Right ventricle myocardium inferior (tissue), 1 donor: ENCODE measurements around the gene CACNA1A. TPM values are rescaled to one million over a fixed set of nuclear protein-coding genes. Genes with fewer than 3 reads are reported as not detected.
"Not testable (repeated sequence)": the region's sequence is repeated elsewhere in the genome, so short reads cannot be mapped to it uniquely, and the experiment has no call there.

Experiments
- ATAC-seq: fragments of 200-7000 bp; cut with Tn5 transposase; one replicate; pipeline ENCODE4 v1.9.1; 2020; ENCODE audit warnings: mild to moderate bottlenecking, moderate library complexity
- DNase-seq: peaks from one replicate; pipeline ENCODE4 v3.0.0; 2021; ENCODE audit errors: missing footprints
- intact Hi-C: fragments of 100-400 bp; cut with DNase I; formaldehyde crosslinking; loops from one replicate; pipeline ENCODE4 v1.11.0; 2022
- total RNA-seq: library from RNA; stranded (reverse); fragmentation: NEBNext Ultra II Directional; extraction: Animal tissue kit (Norgen Biotek cat#: 25700); gene quantifications from one replicate; pipeline ENCODE4 v1.2.1, GENCODE V29; 2021
- donor health status: DM: no; HTN: yes; CAD: no; lungs with severe emphysema.

Gene CACNA1A
- total RNA-seq, 1 donor from 2014 or later, result 0.41 TPM

DNA sequence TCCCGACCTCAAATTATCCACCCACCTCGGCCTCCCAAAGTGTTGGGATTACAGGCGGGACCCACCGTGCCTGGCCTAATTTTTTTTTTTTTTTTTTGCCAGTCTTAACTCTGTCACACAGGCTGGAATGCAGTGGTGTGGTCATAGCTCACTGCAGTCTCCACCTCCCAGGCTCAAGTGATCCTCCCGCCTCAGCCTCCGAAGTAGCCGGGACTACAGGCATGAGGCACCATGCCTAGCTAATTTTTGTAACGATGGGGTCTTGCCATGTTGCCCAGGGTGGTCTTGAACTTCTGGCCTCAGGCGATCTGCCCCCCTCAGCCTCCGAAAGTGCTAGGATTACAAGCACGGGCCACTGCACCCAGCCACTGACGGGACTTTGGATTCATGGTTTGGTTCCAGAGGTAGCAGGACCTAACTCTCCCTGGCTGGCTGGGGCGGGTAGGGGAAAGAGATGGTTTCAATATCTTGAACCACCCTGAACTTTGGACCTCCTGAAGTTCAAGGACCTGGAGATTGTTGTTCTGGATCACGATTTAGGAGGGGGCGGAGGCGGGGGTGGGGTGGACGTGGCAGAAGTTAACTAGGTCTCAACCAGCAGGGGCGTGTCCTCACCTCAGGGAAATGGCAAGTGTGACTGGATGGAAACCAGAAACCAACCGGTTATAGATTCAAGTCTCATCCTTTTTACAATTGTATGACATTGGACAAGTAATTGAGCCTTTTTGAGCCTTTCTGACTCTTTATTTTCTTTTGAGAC is 315.3 kb downstream of the CACNA1A start:
- DNase-seq (no peak), ATAC-seq (no peak)
- intact Hi-C loops, result no loop called here

DNA sequence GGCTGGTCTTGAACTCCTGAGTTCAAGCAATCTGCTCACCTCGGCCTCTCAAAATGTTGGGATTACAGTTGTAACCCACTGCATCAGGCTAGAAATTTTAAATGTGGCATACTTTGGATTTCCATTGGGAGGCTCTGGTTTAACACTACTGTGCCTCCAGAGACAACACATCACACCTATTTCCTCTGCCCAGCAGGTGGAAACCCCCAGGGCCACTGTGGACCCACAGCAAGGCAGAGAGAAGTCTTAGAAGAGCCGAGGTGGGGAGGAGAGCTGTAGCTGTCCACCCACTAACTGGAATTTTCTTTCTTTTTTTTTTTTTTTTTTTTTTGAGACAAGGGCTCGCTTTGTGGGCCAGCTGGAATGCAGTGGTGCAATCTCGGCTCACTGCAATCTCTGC is 316.7 kb downstream of the CACNA1A start:
- ATAC-seq (no peak), DNase-seq (no peak)
- intact Hi-C loops, result no loop called here

GRCh38 chr19:13187419-13187818 is 318.9 kb downstream of the CACNA1A start:
- DNase-seq (no peak), ATAC-seq (no peak)
- intact Hi-C loops, result no loop called here

DNA sequence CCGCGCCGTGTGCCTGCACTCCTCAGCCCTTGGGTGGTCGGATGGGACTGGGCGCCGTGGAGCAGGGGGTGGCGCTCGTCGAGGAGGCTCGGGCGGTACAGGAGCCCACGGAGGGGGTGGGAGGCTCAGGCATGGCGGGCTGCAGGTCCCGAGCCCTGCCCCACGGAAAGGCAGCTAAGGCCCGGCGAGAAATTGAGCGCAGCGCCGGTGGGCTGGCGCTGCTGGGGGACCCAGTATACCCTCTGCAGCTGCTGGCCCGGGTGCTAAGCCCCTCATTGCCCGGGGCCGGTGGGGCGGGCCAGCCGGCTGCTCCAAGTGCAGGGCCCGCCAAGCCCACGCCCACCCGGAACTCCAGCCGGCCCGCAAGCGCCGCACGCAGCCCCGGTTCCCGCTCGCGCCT is 319.6 kb downstream of the CACNA1A start:
- intact Hi-C loops, ATAC-seq, DNase-seq: not testable (repeated sequence)

GRCh38 chr19:13185763-13186657 is 320.3 kb downstream of the CACNA1A start:
- intact Hi-C loops, DNase-seq, ATAC-seq: not testable (repeated sequence)

DNA sequence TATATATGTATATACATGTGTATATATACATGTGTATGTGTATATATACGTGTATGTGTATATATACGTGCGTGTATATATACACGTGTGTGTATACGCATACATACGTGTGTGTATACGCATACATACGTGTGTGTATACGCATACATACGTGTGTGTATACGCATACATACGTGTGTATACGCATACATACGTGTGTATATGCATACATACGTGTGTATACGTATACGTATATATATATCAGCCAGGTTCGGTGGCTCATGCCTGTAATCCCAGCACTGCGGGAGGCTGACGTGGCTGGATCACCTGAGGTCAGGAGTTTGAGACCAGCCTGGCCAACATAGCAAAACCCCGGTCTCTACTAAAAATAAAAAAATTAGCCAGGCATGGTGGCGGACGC is 321.4 kb downstream of the CACNA1A start:
- intact Hi-C loops, DNase-seq, ATAC-seq: not testable (repeated sequence)

GRCh38 chr19:13181747-13182388 is 324.4 kb downstream of the CACNA1A start:
- intact Hi-C loops, result no loop called here
- peak; percentile 84 for DNase-seq
- peak; percentile 88 for ATAC-seq

DNA sequence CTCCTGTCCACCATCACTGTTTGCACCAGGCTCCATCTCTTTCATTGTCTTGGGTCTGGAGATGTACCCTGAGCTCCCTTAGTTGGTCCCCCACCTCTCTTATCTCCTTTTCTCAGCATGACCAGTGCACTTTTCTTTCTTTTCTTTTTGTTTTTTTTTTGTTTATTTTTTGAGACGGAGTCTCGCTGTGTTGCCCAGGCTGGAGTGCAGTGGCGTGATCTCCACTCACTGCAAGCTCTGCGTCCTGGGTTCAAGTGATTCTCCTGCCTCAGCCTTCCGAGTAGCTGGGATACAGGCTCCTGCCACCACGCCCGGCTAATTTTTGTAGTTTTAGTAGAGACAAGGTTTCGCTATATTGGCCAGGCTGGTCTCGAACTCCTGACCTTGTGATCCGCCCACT is 328.0 kb downstream of the CACNA1A start:
- DNase-seq, ATAC-seq, intact Hi-C loops: not testable (repeated sequence)

GRCh38 chr19:13177584-13177983 is 328.7 kb downstream of the CACNA1A start:
- not testable (repeated sequence) for DNase-seq, ATAC-seq

DNA sequence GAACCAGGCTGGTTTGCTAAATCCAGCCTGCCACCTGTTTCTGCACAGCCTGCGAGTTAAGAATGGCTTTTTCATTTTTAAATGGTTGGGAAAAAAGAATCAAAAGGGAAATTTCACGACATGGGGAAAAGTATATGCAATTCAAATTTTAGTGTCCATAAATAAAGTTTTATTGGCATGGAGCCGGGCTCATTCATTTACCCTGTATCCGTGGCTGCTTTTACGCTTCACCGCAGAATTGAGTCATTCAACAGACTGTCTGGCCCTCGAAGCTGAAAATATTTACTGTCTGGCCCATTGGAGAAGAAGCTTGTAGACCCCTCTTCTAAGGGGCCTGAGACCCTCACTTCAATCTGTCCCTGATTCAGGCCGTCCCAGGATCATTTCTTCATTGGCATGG is 329.9 kb downstream of the CACNA1A start:
- intact Hi-C loops, result no loop called here
- ATAC-seq (no peak), DNase-seq (no peak)

More at GRCh38 chr19:13177584-13177983, 328.7 kb downstream of the CACNA1A start:
- intact Hi-C loops, result not testable (repeated sequence)

DNA sequence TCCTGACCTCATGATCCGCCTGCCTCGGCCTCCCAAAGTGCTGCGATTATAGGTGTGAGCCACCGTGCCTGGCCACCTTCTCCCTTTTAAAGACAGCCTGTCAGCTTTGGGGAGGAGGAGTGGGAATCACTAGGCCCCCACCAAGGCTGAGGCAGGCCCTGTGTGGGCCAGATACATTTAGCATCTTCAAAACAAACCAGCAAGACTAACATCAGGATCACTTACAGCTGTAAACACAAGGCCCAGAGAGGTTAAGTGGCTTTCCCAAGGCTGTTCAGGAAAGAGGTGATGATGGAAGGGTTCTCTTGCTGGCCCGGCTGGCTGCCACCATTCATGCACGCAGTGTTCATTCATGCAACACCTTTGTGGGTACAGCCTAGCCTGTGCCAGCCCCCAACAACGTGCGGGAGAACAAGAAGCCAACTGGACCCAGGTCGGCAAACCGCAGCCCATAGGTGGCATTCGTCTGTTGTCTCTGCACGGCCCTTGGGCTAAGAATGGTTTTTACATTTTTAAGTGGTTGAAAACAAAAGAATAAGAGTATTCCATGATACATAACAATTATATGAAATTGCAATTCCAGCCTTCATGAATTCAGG is 333.0 kb downstream of the CACNA1A start:
- intact Hi-C loops, result no loop called here
- DNase-seq (no peak), ATAC-seq (no peak)

GRCh38 chr19:13172346-13173138 is 333.7 kb downstream of the CACNA1A start:
- DNase-seq (peak; percentile 92), ATAC-seq (peak; percentile 27)
- intact Hi-C loops, result no loop called here

- no peak for ATAC-seq
- intact Hi-C loops, result no loop called here
- DNase-seq, result no peak
Observed at GRCh38 chr19:13171146-13171545, 335.1 kb downstream of the CACNA1A start.

GRCh38 chr19:13169769-13170168 is 336.5 kb downstream of the CACNA1A start:
- ATAC-seq, result no peak
- DNase-seq, result no peak
- intact Hi-C loops, result loop anchor here (2.0 kb wide), 1 partner anchor 43 kb away; no protein-coding TSS in a partner anchor

DNA sequence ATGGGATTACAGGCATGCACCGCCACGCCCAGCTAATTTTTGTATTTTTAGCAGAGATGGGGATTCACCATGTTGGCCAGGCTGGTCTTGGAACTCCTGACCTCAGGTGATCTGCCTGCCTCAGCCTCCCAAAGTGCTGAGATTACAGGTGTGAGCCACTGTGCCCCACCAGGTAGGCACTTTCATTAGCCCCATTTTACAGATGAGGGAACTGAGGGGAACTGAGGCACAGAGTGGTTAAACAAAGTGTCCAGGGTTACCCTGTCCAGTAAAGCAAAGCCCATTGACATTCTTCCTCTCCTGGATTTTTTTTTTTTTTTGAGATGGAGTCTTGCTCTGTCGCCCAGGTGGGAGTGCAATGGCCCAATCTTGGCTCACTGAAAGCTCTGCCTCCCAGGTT is 340.1 kb downstream of the CACNA1A start:
- intact Hi-C loops, ATAC-seq: not testable (repeated sequence)

GRCh38 chr19:13165162-13165997 is 340.9 kb downstream of the CACNA1A start:
- ATAC-seq, result no peak
- intact Hi-C loops, result no loop called here
- peak; percentile 5 for DNase-seq

More for the DNA sequence above, 340.1 kb downstream of the CACNA1A start:
- DNase-seq, result peak; percentile 6
